NCI-H2171 treated with DMSO at 0.1 percent for 48 hours (cell line): ENCODE data around the gene UTP18.
"Not testable (repeated sequence)": the region's sequence is repeated elsewhere in the genome, so short reads cannot be mapped to it uniquely, and the experiment has no call there.

Source experiments
- DNase-seq: peaks from one replicate; lab custom pipeline; 2025; lab: John Stamatoyannopoulos, UW

The UTP18 gene

DNA sequence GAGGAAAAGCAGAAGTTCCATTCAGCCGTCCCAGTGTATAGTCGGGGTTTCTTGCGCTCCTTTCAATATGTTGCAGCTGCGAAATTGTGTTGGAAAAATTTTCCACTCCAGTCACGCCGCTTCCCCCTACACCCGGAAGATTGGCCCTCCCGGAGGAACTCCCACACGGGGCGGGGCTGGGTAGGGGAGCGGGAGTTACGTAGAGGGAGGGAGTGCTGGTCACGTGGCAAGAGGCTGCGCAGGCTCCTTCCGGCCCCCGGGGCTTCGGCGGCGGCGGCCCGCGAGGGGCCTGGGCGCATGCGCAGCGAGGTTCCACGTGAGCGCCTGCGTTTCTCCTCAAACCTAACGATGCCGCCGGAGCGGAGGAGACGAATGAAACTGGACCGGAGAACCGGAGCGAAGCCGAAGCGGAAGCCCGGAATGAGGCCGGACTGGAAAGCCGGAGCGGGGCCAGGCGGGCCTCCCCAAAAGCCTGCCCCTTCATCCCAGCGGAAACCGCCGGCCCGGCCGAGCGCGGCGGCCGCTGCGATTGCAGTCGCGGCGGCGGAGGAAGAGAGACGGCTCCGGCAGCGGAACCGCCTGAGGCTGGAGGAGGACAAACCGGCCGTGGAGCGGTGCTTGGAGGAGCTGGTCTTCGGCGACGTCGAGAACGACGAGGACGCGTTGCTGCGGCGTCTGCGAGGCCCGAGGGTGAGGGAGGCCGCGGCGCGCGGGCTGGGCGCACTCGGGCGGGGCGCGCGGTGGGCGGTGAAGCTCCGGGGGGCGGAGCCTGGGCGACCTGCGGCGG lies at the start of gene UTP18:
TSS of gene UTP18 (plus strand) at position 310 of the 787 bp plus-strand sequence. CDS start at position 349, 39 bp downstream.
- DNase-seq: peak; percentile 97

DNA sequence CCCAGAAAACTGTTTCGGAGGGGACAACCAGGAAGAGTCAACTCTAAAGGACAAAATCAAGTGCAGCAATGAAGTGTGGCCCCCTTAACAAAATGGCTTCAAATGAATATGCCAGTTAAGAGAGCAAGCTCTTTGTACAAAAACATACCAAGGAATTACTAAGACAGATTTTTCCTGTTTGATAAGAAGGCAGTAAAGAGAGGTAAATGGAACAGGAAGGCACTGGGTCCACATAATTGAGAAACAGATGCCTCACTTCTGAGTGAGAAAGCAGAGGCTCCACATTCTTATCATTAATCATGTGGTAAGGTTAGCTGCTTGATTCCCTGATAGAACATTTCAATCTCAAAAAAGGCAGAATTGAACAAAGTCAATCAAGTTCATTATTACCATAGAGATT lies 45.4 kb upstream of the UTP18 start:
- no peak for DNase-seq

- no peak for DNase-seq
Measured at GRCh38 chr17:51217946-51218345, 42.4 kb upstream of the UTP18 start.

GRCh38 chr17:51221322-51221721 lies 39.0 kb upstream of the UTP18 start:
- no peak for DNase-seq

DNA sequence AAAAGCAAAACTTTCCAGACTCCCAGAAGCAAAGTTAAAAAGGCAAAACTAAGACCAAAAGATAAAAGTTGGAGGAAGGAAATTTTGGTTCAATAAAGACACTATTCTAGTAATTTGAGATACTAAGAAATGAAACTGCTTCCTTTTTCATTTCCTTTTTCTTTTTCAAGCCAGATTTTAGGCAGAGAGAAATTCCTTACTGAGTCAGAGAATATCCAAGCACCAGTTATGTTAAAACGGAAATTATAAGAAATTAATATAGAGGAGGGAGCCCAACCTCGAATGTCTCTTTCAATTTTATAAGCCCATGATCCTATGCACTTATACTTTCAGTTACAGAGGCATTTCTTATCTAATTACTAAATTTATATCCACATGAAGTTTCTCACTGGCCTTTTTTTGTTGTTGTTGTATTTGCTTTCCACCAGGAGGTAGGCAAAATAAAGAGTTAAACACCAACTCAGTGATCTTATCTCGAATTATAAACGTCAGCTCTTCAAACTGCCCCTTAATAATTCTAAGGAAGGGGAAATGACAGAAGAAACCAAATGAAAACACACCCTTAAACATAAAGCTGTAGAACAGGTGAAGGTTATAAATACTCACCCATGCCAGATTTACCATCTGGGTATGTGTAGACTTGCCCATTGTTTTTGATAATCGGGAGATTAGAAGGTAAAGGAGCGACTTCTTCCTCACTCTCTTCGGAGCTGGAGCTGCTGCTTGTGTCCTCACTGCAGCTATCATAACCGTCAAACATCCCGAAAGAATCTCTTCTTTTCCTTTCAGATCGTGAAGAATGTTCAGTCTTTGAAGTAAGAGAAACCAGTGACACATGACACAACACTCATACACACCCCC lies 35.7 kb upstream of the UTP18 start:
- no peak for DNase-seq

- DNase-seq: not testable (repeated sequence)
Measured at GRCh38 chr17:51225523-51225922, 34.8 kb upstream of the UTP18 start.

- no peak for DNase-seq
Measured at GRCh38 chr17:51228161-51228560, 32.2 kb upstream of the UTP18 start.

- no peak for DNase-seq
Measured at GRCh38 chr17:51229889-51230288, 30.5 kb upstream of the UTP18 start.

GRCh38 chr17:51230306-51230705 lies 30.0 kb upstream of the UTP18 start:
- no peak for DNase-seq

DNA sequence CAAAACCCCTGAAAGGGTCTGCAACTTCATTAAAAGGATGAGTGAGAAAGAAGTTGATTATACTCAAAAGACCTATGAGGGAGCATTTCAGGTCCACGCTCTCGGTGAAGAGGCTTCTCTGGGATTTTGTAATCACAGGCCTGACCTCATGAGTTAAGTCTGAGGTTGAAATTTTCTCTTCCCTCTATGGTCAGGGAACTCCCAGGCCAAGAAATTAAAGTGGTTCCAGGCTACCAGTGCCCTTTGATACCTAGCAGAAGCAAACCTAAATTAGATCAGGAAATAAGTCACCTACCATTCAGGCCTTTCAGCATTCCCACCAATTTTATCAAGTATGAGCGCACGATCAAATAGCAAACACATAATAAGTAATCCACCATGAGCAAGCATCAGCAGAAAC lies 28.3 kb upstream of the UTP18 start:
- DNase-seq: no peak

GRCh38 chr17:51234162-51234561 lies 26.2 kb upstream of the UTP18 start:
- DNase-seq: no peak

DNA sequence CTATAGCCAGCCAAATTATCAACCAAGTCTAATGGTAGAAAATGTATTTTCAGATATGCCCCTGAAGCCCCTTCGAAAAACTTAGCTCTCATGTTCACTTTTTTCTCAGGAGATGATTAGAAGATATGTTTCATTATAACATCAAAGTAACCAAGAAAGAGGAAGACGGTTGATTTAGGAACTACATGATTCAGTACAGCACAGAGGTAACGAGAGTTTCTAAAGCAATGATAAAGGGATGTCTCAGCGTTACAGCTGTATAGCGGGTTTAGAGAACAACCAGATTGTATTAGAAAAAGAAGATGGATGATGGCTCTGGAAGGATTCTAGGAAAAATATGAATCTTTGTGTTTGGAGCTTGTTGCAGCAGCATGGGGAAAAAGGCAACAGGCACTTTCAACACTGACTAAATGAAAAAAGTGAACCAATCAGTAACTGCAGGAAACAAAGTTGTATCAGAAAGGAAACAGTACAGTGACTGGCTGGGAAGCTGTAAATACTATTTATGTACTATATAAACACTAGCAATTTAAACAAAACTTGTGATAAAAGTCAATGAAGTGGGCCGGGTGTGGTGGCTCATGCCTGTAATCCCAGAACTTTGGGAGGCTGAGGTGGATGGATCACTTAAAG lies 22.0 kb upstream of the UTP18 start:
- DNase-seq: no peak

DNA sequence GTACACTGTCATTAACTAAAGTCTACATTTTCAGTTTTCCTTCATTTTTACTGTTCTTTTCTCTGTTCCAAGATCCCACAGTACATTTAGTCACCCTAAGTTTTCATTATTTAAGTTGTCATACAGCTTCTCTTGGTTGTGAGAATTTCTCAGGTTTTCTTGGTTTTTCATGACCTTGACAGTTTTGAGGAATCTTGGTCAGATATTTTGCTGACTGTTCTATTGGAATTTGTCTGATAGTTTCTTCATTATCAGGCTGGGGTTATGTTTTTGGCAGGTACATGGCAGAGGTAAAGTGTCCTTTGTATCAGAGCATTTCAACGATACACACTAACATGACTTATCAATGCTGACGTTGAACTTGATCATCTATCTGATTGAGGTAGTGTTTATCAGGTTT lies 20.1 kb upstream of the UTP18 start:
- DNase-seq: no peak

- no peak for DNase-seq
Measured at GRCh38 chr17:51244041-51244440, 16.3 kb upstream of the UTP18 start.

- no peak for DNase-seq
Measured at GRCh38 chr17:51245535-51245934, 14.8 kb upstream of the UTP18 start.

DNA sequence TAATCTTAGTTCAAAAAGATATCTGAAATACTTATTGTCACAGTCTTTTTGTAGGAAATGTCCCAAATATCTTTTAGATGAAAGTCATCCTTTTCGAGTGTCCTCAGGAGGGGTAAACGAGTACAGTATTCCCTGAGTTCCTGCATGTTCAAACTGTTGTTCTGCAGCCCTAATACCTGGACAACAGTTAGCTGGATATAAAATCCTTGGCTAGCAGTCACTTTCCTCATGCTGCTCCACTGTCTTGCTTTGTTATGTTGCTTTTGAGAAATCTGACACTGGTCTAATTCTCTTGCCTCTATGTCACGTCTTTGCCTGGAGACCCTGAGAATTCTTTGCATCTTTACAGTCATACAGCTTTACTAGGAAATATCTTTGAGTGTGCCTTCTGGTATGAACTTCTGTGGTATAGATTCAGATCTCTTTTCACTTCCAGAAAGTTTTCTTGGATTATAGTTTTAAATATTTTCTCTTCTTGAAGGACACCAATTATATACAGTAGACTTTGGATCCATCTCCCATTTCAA lies 10.0 kb upstream of the UTP18 start:
- DNase-seq: no peak

GRCh38 chr17:51251010-51251409 lies 9.3 kb upstream of the UTP18 start:
- DNase-seq: no peak

DNA sequence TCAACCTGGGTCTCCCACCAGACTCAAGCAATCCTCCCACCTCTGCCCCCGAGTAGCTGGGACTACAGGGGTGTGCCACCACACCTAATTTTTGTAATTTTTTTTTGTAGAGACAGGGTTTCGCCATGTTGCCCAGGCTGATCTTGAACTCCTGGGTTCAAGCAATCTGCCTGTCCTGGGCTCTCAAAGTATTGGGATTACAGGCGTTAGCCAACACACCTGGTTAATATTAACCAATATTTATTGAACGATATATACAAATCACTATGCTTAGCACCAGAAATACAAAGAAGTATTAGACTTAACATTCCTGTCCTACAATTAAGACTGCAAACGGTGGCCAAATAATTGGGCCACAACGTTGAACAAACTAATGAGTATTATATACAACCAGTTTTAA lies 4.7 kb upstream of the UTP18 start:
- no peak for DNase-seq

GRCh38 chr17:51256101-51256500 lies 4.2 kb upstream of the UTP18 start:
- no peak for DNase-seq

GRCh38 chr17:51257150-51258081 lies 2.9 kb upstream of the UTP18 start:
- no peak for DNase-seq
